ENCODE data around the gene ZCCHC10.
A peak's percentile ranks its signal among the peaks of the same experiment; 100 is the strongest.
"Not testable (repeated sequence)": the region's sequence is repeated elsewhere in the genome, so short reads cannot be mapped to it uniquely, and the experiment has no call there.

The ZCCHC10 gene

DNA sequence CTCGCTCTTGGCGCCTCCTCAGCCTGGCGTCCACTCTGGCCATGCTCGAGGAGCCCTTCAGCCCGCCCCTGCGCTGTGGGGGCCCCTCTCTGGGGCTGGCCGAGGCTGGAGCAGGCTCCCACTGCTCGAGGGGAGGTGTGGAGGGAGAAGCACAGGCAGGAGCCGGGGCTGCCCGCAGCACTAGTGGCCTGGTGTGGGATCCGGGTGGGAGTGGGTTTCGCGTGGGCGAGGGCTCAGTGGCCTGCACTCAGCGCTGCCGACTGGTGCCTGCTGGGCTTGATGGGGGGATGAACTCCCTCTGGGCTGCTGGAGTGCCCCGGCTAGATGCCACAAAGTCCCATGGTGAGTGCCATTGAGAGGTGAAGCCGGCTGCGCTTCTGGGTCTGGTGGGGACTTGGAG lies 21.1 kb upstream of the ZCCHC10 start:
- TF ChIP-seq ELF4 (IDR thresholded peaks at IDR 0.05) (no peak), FOXA1 (IDR thresholded peaks at IDR 0.05) (no peak), ZNF384 (IDR thresholded peaks at IDR 0.05) (no peak), SP1 (IDR thresholded peaks at IDR 0.05) (no peak), NFRKB (IDR thresholded peaks at IDR 0.05) (no peak), PKNOX1 (IDR thresholded peaks at IDR 0.05) (no peak), L3MBTL2 (conservative IDR thresholded peaks at IDR 0.05) (no peak), SUZ12 (IDR thresholded peaks at IDR 0.05) (no peak), CTBP1 (IDR thresholded peaks at IDR 0.05; ENCODE audit: borderline replicate concordance) (no peak), LEF1 (IDR thresholded peaks at IDR 0.05; ENCODE audit: borderline replicate concordance) (no peak), BHLHE40 (IDR thresholded peaks at IDR 0.05; ENCODE audit: borderline replicate concordance) (no peak), HDGF (IDR thresholded peaks at IDR 0.05; ENCODE audit: borderline replicate concordance) (no peak), ARNT (IDR thresholded peaks at IDR 0.05) (no peak)
- POLR2A ChIA-PET = no interaction called here
- DNase-seq (ENCODE audit: extremely low spot score) = no peak
- CTCF ChIA-PET = no interaction called here

DNA sequence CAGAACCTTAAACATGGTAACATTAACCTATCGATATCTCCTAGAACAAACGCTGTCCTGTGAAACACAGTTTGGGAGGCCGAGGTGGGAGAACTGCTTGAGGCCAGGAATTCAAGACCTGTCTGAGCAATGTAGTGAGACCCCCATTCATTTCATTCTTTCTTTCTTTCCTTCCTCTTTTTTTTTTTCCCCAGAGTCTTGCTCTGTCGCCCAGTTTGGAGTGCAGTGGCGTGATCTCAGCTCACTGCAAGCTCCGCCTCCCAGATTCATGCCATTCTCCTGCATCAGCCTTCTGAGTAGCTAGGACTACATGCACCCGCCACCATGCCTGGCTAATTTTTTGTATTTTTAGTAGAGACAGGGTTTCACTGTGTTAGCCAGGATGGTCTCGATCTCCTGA lies 20.2 kb upstream of the ZCCHC10 start:
- POLR2A ChIA-PET; DNase-seq (ENCODE audit: extremely low spot score); CTCF ChIA-PET: not testable (repeated sequence)

GRCh38 chr5:133041910-133042309 lies 15.6 kb upstream of the ZCCHC10 start:
- TF ChIP-seq CTBP1 (IDR thresholded peaks at IDR 0.05; ENCODE audit: borderline replicate concordance) = no peak
- TF ChIP-seq FOXA1 (IDR thresholded peaks at IDR 0.05) = no peak
- TF ChIP-seq ARNT (IDR thresholded peaks at IDR 0.05) = no peak
- no peak for TF ChIP-seq BHLHE40 (IDR thresholded peaks at IDR 0.05; ENCODE audit: borderline replicate concordance)
- no peak for TF ChIP-seq SP1 (IDR thresholded peaks at IDR 0.05)
- TF ChIP-seq HDGF (IDR thresholded peaks at IDR 0.05; ENCODE audit: borderline replicate concordance) = no peak
- no peak for TF ChIP-seq ZNF384 (IDR thresholded peaks at IDR 0.05)
- TF ChIP-seq ELF4 (IDR thresholded peaks at IDR 0.05) = no peak
- no peak for TF ChIP-seq NFRKB (IDR thresholded peaks at IDR 0.05)
- no peak for TF ChIP-seq FOXM1 (IDR thresholded peaks at IDR 0.05; ENCODE audit: borderline replicate concordance)
- no peak for TF ChIP-seq TARDBP (IDR thresholded peaks at IDR 0.05)
- no peak for TF ChIP-seq FOXK2 (IDR thresholded peaks at IDR 0.05)
- CTCF ChIA-PET = no interaction called here
- POLR2A ChIA-PET = interaction anchor here (1.4 kb wide), 1 partner anchor 11 kb away, joined by 3 read pairs; no protein-coding TSS in a partner anchor
- no peak for DNase-seq (ENCODE audit: extremely low spot score)

- no peak for DNase-seq (ENCODE audit: extremely low spot score)
- ChIA-PET POLR2A (interaction anchor here (1.4 kb wide), 1 partner anchor 11 kb away, joined by 3 read pairs; no protein-coding TSS in a partner anchor), CTCF (no interaction called here)
- TF ChIP-seq FOXA1 (IDR thresholded peaks at IDR 0.05) (no peak), ELF4 (IDR thresholded peaks at IDR 0.05) (no peak), ARNT (IDR thresholded peaks at IDR 0.05) (no peak), PKNOX1 (IDR thresholded peaks at IDR 0.05) (no peak), LEF1 (IDR thresholded peaks at IDR 0.05; ENCODE audit: borderline replicate concordance) (no peak), HDGF (IDR thresholded peaks at IDR 0.05; ENCODE audit: borderline replicate concordance) (no peak), ZNF384 (IDR thresholded peaks at IDR 0.05) (no peak), SP1 (IDR thresholded peaks at IDR 0.05) (no peak), NFRKB (IDR thresholded peaks at IDR 0.05) (no peak), L3MBTL2 (conservative IDR thresholded peaks at IDR 0.05) (no peak), SUZ12 (IDR thresholded peaks at IDR 0.05) (no peak), TARDBP (IDR thresholded peaks at IDR 0.05) (no peak), CTBP1 (IDR thresholded peaks at IDR 0.05; ENCODE audit: borderline replicate concordance) (no peak), FOXK2 (IDR thresholded peaks at IDR 0.05) (no peak), BHLHE40 (IDR thresholded peaks at IDR 0.05; ENCODE audit: borderline replicate concordance) (no peak), FOXM1 (IDR thresholded peaks at IDR 0.05; ENCODE audit: borderline replicate concordance) (no peak)
These were observed 14.9 kb upstream of the ZCCHC10 start for GRCh38 chr5:133041157-133041784.

- DNase-seq (ENCODE audit: extremely low spot score); CTCF ChIA-PET; POLR2A ChIA-PET: not testable (repeated sequence)
These were observed 10.3 kb upstream of the ZCCHC10 start for GRCh38 chr5:133036677-133037076.

DNA sequence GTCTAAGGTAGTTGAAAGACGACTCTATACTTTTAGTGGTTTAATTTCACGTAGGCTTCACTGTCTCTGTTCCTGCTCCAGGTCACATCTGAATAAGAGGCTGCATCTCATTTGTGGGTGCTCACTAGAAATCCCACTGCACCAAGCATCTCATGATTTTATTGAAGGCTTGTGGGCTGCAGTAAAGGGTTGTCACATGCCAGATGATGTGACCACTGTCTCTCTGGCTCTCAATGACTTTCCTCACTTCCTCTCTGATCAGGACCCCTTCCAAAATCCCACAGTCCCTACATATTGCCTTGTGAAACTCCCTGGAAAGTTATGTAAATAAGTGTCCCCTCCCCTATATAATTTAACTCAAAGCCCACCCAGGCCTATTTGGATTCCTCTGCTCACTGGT lies 8.9 kb upstream of the ZCCHC10 start:
- TF ChIP-seq PKNOX1 (IDR thresholded peaks at IDR 0.05) (no peak), FOXK2 (IDR thresholded peaks at IDR 0.05) (no peak), L3MBTL2 (conservative IDR thresholded peaks at IDR 0.05) (no peak), HDGF (IDR thresholded peaks at IDR 0.05; ENCODE audit: borderline replicate concordance) (no peak), FOXM1 (IDR thresholded peaks at IDR 0.05; ENCODE audit: borderline replicate concordance) (no peak), ARNT (IDR thresholded peaks at IDR 0.05) (no peak), ZNF384 (IDR thresholded peaks at IDR 0.05) (no peak), ELF4 (IDR thresholded peaks at IDR 0.05) (no peak), TARDBP (IDR thresholded peaks at IDR 0.05) (no peak), FOXA1 (IDR thresholded peaks at IDR 0.05) (no peak), CTBP1 (IDR thresholded peaks at IDR 0.05; ENCODE audit: borderline replicate concordance) (no peak), BHLHE40 (IDR thresholded peaks at IDR 0.05; ENCODE audit: borderline replicate concordance) (no peak), SUZ12 (IDR thresholded peaks at IDR 0.05) (no peak), NFRKB (IDR thresholded peaks at IDR 0.05) (no peak), LEF1 (IDR thresholded peaks at IDR 0.05; ENCODE audit: borderline replicate concordance) (no peak), SP1 (IDR thresholded peaks at IDR 0.05) (no peak)
- ChIA-PET CTCF (no interaction called here), POLR2A (no interaction called here)
- no peak for DNase-seq (ENCODE audit: extremely low spot score)

More at GRCh38 chr5:133036677-133037076, 10.3 kb upstream of the ZCCHC10 start:
- peak; percentile 85 for TF ChIP-seq ZNF384 (IDR thresholded peaks at IDR 0.05)
